Measurements from ENCODE around the gene ERAS.
"Not testable (repeated sequence)": the region's sequence is repeated elsewhere in the genome, so short reads cannot be mapped to it uniquely, and the experiment has no call there.

The ERAS gene

GRCh38 chrX:48864210-48864609 lies 37.9 kb downstream of the ERAS start:
- DNase-seq (ENCODE audit: low read depth, low spot score), result no peak
- POLR2A ChIA-PET, result no interaction called here
- H3K4me3 ChIP-seq (ENCODE audit: low read depth, low read length), result no peak overlapping the region
- CTCF ChIA-PET, result no interaction called here
- no peak for TF ChIP-seq CTCF (IDR thresholded peaks at IDR 0.05; ENCODE audit: insufficient read depth, low read length, missing control alignments)

GRCh38 chrX:48872017-48872416 lies 45.7 kb downstream of the ERAS start:
- H3K4me3 ChIP-seq (ENCODE audit: low read depth, low read length); POLR2A ChIA-PET; CTCF ChIA-PET; DNase-seq (ENCODE audit: low read depth, low spot score): not testable (repeated sequence)

- CTCF ChIA-PET; H3K4me3 ChIP-seq (ENCODE audit: low read depth, low read length); DNase-seq (ENCODE audit: low read depth, low spot score); POLR2A ChIA-PET: not testable (repeated sequence)
These were observed 50.6 kb downstream of the ERAS start for GRCh38 chrX:48876944-48877343.
